ENCODE results near the gene FANCC.

GRCh38 chr9:95137587-95138145, 179.8 kb downstream of the FANCC start:
- TF ChIP-seq CTCF (IDR thresholded peaks at IDR 0.05): no peak
- no peak for TF ChIP-seq POLR2A (IDR thresholded peaks at IDR 0.05)
